Renal cortical epithelial cell (primary cell): ENCODE data around the gene PALLD. TPM values are rescaled to one million over a fixed set of nuclear protein-coding genes. Genes with fewer than 3 reads are reported as not detected.
A peak's percentile ranks its signal among the peaks of the same experiment; 100 is the strongest.

Source experiments
- DNase-seq: peaks from one replicate; pipeline ENCODE4 v3.0.0-alpha.2; 2011; ENCODE audit warnings: low read depth
- total RNA-seq: library from RNA; depleted of rRNA; stranded (reverse); fragments of >200 nt; gene quantifications from 2 replicates; pipeline ENCODE4 v1.2.3, GENCODE V29; 2014

Gene PALLD
- total RNA-seq, 1 donor from 2014 or later: 278 TPM

DNA sequence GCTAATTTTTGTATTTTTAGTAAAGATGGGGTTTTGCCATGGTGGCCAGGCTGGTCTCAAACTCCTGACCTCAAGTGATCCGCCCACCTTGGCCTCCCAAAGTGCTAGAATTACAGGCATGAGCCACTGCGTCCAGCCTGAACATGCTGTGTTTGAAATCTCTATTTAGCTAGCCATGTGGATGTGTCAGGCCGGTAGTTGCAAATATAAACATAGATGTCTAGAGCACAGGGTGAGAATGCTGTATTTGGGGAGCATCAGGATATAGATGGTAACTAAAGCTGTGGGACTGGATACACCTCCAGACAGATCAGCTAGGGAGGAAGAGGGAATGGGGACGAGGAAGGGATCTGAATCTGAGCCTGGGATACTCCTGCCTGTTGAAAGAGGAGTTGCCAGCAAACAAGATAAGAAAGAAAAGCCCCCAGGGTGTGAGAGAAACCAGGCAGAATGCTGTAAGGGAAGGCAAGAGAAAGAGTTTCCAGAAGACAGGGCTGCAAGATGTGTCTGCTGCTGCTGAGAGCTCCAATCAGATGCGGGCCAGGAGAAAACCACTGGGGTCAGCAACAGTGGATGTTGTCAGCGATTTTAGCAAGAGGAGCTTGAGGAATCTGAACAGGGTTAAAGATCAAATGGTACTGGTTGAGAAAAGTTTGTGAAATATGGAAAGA is 177.4 kb downstream of the PALLD start:
- no peak for DNase-seq

DNA sequence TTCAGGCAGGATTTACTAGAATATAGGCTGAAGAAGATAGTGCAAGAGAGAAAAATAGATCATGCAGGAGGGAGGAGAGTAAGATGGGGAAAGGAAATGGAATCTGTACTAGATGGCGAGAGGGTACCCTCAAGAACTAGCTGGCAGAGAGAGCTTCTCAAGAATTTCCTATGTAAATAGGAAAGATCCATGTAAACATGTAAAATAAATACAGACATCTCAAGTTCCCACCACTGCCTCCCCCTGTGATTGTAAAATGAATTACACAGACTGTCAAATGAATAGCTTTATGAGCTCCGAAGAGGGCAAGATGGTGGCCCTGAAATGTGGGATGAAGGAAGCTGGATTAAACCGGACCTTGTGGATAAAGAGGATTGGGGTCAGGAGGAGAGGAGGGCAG is 178.0 kb downstream of the PALLD start:
- no peak for DNase-seq

DNA sequence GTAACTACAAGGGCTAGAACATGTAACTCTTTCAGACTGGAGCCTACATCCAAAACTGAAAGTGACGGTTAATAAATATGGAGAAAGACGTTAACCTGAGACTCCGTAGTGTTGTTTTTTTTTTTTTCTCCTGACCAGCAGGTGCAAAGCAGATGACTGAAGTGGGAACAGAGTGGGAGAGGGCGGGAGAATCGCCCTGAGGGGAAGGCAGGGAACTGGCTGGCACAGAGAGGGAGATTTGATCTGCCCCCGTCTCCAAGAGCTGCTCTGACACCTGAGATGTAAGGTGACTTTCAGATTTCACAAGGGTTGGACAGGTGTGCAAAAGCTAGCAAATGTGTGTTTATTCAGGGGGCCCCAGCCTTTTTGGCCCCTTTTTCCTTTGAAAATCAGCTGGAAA is 180.2 kb downstream of the PALLD start:
- DNase-seq: no peak

DNA sequence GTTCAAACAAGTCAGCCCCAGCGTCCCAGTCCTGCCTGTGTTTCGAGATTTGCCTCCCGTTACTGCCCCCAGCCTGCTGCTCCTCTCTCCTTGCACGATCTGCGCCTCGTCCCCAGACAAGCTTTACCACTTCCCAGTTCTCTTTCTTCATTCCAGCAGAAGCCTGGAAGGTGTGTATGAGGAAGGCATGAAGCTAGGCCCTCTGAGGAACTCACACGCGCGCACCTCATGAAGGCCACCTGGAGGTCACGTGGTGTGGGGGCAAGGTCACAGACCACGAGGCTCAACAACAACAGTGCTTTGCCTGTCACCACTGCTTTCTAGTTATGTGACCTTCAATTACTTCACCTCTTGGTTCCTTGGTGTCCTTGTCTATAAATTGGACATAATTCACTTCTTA is 181.0 kb downstream of the PALLD start:
- DNase-seq: no peak

DNA sequence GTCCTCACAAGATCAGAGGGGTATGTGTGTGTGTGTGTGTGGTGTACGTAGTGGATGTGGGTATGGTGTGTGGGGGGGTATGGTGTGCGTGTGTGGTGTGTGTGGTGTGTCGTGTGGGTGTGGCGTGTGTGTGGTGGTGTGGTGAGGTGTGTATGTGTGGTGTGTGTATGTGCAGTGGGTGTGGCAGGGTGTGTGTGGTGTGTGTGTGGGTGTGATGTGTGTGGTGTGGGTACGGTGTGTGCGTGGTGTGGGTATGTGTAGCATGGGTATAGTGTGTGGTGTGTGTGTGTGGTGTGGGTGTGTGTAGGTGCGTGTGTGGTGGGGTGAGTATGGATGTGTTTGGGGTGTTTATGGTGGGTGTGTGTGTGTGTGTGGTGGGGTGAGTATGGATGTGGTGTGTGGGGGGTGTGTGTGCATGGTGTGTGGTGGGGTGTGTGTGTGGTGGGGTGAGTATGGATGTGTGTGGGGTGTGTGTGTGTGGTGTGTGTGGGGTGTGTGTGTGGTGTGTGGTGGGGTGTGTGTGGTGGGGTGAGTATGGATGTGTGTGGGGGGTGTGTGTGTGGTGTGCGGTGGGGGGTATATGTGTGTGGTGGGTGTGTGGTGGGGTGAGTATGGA is 182.0 kb downstream of the PALLD start:
- no peak for DNase-seq

DNA sequence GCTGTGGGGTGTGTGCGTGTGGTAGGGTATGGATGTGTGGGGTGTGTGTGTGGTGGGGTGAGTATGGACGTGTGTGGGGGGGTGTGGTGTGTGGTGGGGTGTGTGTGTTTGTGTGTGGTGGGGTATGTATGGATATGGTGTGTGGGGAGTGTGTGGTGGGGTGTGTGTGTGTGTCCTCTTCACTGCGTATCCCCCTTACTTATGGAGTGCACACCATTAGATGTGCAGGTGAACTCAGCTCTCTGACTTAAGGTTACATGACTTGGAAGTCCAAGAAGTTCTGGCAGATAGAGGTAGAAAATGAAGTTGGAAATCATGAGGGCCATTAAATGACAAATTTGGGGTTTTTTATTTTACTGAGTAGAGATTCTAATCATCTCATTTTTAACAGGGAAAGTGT is 182.5 kb downstream of the PALLD start:
- DNase-seq: no peak

DNA sequence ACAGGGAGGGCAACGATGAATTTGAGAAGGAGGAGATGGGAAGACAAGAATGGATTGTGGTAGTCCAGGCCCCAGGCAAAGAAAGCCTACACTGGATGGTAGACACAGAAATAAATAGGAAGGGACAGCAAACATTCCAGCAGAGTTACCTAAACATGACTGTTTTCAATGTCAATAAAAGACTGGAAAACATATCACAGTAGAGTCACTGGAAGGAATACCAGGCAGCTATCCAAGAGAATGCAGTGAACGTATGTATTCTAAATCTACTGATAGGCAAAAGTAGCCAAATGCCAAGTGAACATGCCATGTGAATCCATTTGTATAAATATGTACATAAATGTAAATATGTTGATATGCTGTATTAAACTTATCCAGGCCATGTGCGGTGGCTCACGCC is 183.0 kb downstream of the PALLD start:
- no peak for DNase-seq

DNA sequence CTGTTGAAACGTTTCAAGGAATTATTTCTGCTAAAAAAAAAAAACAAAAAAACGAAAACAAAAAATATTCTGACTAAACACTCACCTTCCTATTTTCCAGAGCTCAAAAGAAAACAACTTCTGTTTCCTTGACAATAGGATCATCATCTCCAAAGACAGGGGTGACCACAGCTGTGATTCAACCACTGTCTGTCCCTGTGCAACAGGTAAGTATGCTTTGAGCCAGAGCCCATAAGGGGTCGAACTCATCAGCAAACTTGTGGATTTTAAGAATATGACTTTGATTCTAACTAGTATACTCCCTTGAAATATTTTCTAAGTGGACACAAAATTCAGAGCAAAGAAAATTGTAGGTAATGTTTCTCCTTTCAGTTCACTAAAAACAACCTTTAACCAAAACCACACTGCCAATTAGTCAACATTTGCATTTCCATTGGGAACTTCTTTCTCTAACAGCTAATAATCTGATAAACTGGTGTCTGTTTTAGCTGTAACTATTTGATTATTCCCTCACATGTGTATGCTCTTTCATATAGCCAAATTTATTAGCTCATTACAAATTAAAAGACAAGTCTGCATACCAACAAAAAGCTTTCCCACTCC is 186.1 kb downstream of the PALLD start:
- DNase-seq: no peak

DNA sequence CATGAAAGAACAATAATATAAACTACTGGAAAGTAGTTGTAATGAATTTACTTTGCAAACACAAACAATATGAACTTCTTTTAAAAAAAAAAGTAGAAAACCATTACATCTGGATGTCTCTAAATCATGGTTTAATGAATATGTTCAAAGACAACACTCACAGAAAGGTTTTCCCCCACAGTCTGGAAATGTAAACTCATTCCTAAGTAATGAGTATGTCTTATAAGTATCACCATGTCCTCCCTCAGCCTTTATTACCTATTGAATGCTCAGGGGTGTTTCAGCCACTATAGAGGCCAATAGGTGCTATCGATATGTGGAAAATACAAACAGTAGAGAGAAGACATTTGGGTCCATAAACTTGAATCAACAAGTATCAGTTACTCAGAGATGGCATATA is 186.7 kb downstream of the PALLD start:
- peak; percentile 43 for DNase-seq

DNA sequence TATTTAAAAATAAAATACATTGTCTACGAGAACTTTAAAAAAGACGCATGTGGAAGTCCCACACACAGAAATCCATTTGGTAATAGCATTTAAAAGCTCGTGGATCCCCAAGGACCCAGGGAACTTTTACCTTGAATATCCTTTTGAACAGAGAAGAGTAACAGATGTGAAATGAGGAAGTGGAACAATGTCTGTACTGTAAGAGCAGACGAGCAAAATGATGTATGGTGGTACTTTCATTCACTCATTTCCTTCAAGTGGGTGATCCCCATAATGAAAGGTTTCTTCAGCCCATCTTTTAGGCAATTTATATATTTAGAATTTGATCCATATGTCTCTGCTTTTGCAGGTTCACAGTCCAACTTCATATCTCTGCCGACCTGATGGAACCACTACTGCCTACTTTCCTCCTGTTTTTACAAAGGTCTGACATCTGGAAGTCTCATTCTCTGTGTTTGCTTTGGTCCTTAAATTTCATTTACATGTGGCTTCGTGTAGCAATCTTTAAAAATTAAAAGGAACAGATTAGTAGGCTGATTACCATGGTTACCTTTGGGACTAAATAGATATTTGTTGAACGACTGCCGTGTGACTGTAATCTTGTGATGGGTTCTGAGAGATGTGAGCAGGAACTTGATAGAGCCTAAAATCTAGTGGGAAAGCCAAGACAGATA is 188.4 kb downstream of the PALLD start:
- DNase-seq: no peak

DNA sequence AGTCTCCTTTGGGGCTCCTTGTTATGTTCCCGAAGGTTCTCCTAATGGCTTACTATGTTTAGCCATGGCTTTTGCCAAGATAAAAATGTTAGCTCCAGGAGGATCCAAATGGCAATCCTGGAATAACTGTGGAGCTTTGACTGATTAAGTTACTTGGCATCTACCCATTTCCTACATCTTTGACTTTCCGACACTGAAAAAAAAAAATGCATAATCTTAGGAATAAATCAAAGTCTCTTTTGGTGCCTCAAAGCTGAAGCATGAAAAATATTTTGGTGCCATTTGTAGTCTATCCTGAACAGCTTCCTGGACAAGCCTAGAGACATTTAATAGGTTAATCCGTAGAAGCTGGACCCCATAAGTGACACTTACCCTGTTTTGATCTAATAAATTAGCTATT is 191.7 kb downstream of the PALLD start:
- no peak for DNase-seq

DNA sequence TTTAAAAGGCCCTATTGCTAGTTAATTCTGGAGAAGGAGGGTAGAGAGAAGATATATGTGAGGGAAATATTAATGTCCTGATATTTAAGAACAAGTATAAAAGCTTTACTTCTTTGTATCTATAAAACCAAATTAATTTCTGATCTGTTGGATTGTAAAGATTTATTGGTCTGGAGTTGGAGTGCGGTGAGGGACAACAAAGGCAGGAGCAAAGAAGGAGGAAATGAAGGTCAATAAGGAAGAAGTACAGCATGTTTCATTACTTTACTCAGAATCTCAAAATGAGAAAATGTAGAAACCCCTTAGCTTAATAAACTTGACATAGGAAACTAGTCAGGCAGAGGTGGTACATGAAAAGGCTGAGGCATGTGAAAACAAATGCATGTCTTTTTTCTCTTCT is 192.9 kb downstream of the PALLD start:
- no peak for DNase-seq

DNA sequence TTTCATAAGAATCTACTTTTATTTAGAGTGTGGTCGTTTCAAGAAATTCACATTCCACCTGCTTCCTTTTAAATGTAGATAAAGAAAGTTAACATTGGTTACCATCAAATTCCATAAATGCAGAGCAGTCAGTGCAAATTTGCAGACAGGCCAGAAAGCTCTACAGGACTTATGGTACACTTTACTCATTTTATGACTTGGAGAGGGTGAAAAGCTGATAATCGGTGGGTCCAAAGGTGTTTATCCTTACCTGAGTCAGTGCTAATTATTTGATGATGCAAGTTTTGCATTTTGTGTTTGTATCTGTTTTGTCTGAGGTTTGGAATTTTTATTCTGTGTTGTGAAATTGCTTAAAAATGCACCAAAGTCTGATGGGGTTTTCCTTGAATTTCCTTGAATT is 193.3 kb downstream of the PALLD start:
- DNase-seq: no peak

DNA sequence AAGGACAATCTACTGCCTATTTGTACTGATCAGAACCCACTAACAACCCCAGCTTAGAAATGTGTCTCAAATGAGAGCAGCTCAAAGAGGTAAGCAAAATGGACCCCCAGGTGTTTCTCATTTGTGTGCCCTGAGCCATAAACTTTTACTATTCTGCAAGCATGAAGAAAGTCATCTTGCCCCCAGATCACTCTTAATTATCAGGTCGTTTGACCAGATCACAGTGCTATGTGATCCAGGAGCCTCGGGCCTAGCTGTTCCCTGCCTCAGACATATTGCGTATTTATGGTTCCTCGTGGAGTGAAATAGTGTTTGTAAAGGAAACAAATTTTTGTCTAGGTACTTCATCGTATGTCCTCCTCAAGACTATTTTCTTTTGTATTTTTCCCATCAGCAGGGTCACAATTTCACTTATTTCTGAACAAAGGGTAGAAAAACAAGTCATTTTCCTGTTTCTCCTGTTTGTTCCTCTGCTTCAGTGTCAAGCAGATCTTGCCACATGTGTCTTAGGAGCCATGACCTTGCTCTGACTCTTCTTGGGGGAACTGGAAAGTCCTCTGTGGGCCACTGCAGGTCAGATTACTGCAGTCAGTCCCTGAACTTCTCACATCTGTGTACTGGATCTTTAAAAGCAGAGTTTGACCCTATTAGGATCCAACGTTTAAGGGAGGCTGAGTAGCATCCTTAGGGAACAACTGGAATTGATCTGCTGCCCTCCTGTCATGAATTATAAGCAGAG is 194.9 kb downstream of the PALLD start:
- DNase-seq: no peak

DNA sequence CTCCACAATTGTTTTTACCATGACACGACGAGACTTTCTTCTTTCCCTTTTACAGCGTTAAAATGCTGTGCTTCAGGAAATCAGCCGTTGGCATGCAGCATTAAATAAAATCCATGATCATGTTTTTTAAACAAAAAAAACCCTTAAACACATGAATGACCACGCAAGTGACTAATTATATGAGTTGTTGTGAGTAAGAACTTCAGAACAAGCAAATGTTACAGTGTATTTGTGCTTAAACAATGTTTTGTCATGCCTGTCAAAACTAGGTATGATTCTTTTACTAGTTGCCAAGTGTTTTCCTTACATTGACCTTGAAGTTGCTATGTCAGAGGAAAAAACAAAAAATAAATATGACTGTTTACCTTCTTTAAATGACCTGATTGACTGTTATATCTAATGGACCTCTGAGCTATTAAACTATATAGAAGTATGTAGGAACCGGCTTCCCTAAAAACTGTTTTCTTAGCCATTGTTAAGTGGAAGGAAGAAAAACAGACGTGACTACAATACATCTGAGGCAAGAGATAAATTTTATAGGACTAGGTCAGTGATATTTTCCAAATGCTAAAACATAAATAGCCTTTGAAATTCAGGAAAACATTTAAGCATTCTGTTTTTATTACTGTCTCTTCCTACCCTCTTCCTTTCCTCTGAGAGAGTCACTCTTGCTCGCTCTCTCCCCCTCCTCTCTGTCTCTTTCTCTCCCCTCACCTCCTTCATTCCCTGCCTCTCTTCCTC is 197.1 kb downstream of the PALLD start:
- DNase-seq: peak; percentile 45

DNA sequence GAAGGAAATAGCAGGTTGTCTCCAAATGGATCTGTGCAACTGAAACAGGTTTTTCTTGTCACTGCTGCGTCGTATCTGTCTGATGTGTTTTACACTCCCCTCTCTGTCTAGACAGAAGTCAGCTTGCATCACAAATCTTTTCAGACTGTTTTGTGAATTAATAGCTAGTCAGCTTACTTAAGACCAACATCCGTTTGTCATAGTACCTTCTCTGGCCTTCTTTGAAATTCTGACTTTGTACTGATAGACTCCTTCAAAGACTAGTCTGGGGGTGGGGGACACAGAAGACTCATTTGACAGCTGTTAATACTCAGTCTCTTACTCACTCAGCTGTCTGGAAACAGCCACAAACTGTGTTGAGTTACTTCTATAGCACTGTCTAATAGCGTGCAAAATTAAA is 197.8 kb downstream of the PALLD start:
- peak; percentile 33 for DNase-seq

DNA sequence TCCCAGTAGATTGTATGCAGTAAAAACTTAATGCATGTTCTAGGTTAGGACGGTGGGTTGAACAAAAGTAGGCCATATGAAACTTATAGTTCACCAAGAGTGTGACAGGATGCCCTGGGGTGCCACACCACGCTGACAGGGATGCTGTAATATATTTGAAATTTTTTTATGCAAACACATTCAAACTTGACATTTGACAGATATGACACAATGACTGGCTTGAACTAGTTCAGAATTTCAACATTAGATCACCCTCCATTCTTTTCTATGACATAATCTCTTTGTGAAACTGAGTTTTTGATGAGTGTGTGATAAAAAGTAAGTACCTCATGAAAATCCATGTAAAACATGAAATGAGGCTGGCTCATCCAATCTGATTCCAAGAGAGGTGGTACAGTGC is 198.4 kb downstream of the PALLD start:
- no peak for DNase-seq

DNA sequence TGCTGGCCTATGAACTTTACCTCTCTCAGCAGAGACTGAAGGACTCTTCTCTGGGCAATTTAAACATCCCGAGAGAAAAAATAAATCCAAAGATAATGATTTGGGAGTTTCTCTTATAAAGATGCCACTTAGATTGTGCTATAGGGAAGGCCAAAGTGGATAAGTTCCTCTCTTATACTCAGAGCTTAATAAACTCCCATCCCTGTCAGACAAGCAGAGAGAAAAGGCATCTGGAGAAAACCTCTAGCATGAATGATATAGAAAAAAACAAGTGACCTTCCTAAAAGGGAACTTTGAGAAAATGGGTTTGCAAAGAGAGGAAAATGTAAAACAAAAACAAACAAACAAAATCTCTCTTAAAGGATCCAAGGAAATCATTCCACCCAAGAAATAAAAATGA is 199.4 kb downstream of the PALLD start:
- no peak for DNase-seq

DNA sequence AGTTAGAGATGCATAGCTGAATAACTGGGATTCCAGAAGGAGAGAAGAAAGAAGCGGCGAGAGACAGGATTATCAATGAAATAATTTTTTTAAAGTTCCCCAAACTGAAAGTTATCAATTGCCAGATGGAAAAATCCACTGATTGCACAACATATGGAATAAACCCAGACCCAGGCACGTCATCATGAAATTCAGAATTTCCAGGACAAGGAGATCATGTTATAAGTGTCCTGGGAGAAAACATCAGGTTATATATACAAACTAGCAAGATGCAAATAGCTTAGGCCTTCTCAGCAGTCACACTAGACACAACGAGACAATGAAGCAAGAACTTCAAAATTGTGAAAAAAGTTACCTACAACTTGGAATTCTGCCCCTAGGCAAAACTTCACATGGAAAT is 200.0 kb downstream of the PALLD start:
- no peak for DNase-seq

DNA sequence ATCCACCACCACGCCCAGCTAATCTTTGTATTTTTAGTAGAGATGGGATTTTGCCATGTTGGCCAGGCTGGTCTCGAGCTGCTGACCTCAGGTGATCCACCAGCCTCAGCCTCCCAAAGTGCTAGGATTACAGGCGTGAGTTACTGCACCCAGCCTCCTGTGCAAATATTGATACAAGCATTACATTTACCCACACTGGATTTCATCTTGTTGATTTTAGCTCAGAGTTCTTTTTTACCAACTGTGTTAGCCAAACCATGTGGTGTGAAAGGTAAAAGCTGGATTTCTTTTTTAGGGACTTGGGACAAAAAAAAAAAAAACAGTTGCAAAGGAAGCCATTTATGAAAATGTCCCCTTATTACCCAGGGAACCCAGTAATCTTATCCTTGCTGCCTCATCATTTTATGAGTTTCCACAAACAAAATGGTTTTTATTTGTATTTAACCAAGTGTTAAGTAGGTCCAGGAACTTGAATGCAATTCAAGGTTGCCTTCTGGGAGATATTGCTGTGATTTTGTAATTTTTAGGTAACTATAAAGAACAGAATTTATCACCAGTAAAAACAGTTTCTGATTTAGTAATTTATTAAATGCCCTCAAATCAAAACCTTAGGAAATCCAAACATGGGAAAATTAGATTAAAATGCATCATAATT is 202.5 kb downstream of the PALLD start:
- DNase-seq: no peak

DNA sequence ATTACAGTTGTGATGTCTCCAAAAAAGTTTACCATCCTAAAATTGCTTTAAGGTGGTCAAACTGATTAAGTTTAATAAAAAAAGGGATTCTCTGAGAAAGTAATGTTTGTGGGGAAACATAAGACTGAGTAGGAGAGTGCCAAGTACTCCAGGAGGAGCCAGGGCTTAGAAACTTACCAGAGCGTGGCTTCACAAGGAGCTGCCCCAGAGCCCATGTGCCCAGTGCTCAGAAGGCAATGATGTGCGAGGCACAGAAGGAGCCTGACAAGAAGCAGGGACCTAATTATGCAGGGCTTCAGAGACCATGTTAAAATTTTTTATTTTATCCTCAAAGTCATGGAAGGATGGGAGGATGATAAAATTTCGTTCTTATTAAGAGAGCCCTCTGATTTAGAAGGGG is 204.2 kb downstream of the PALLD start:
- no peak for DNase-seq
